NB4 (cell line): Measurements from ENCODE around the gene ASCC1.

Experiments
- CTCF ChIP-seq: IDR thresholded peaks from one replicate; pipeline ENCODE4 v1.5.1; 2012; ENCODE audit warnings: low read depth, low read length
- MAX ChIP-seq: IDR thresholded peaks from 2 replicates; pipeline ENCODE4 v1.6.1; 2011; ENCODE audit warnings: low read depth, low read length
- MYC ChIP-seq: IDR thresholded peaks from 2 replicates; pipeline ENCODE4 v1.6.1; 2011; ENCODE audit warnings: low read depth, low read length
- POLR2A ChIP-seq: IDR thresholded peaks from 2 replicates; pipeline ENCODE4 v1.6.1; 2011; ENCODE audit warnings: mild to moderate bottlenecking; ENCODE audit not compliant: insufficient read length; ENCODE audit errors: extremely low read depth

GRCh38 chr10:72085166-72085565 lies 130.9 kb downstream of the ASCC1 start:
- no peak for TF ChIP-seq CTCF
- TF ChIP-seq POLR2A: no peak
- TF ChIP-seq MAX: no peak
- no peak for TF ChIP-seq MYC
